Hematopoietic multipotent progenitor cell treated with erythropoietin and hydrocortisone succinate and interleukin-3 and kit ligand, for 15 days (in vitro differentiated cells): ENCODE results near the gene GYPB.
"Not testable (repeated sequence)": the region's sequence is repeated elsewhere in the genome, so short reads cannot be mapped to it uniquely, and the experiment has no call there.

ENCODE experiments used
- DNase-seq: peaks from one replicate; pipeline ENCODE4 v3.0.0-alpha.2; 2015; ENCODE audit warnings: low spot score

The GYPB gene

DNA sequence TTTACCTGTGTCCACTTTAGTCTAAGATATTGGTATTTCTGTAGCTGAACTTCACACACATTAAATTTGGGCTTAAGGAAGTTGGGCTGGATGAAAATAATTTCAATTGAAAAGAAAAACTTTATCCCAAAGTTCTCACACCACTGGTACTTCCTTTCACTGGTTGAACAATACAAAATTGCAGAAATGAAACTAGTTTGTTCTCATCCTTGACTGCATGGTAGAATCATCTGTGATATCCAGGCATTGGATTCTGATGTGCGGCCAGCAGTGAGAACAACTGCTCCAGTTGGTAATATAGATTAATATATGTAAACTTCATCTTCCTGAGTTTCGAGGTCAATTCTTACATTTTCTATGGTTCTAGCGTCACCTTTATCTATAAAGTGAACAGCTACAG, 10.6 kb downstream of the GYPB start:
- not testable (repeated sequence) for DNase-seq

DNA sequence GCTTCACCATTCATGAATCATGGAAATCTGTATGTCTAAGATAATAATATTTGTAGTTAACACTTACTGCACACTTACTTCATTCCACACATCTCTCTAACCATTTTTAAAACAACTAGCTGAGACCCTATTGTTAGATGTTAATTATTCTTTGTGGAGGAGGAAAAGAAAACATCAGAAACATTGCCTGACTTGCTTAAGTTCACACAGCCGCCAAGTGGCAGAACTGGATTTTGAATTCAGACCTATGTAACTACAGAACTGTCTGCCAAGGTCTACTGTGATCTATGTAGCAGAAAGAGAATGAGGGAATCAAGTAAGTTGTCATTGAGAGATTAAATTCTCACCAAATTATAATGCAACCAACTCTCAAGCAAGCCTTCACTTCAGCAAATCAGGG, 11.2 kb downstream of the GYPB start:
- peak; percentile 52 for DNase-seq

DNA sequence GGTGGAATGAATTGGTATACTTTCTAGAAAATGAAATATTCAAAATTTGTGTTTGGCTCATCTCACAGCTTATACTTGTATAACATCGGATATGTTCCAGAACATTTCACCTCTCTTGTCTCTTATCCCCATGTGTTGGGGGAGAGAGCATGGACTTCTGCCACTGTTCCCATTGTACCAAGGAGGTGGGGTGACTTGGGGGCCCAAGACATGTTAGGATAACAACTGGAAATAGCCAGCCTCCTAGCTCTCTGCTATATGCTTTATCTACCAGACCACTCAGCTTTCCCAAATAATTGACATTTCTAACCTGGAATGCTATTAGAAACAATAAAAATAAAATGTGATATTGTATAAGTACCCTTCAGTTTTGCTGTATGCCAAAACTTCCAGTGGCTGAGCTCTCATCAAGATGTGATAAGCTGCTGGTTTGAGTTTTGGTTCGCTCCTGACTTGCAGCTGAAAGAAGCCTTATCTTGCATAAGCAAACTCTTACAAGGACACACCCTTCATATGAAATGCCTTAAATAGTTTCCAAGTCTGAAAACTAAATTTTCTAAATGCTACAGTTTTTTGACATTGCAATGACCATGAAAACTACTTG, 12.9 kb downstream of the GYPB start:
- peak; percentile 87 for DNase-seq

DNA sequence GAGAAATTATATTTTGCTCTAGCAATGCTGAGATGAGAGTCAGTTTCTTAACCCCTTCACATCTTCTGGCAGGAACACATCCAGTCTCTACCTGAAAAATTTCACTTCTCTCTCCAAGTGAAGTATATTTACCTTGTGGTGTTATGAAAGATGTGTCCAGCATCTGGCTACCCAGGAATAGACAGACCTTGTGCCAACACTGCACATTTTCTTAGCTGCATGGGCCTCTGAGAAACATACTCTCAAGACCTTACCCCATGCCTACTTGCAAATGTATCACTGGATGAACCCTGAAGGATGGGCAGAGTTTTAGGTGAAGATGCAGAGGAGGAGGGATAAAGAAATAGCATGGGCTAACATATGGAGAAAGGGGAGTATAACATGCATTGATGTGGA, 13.6 kb downstream of the GYPB start:
- not testable (repeated sequence) for DNase-seq

DNA sequence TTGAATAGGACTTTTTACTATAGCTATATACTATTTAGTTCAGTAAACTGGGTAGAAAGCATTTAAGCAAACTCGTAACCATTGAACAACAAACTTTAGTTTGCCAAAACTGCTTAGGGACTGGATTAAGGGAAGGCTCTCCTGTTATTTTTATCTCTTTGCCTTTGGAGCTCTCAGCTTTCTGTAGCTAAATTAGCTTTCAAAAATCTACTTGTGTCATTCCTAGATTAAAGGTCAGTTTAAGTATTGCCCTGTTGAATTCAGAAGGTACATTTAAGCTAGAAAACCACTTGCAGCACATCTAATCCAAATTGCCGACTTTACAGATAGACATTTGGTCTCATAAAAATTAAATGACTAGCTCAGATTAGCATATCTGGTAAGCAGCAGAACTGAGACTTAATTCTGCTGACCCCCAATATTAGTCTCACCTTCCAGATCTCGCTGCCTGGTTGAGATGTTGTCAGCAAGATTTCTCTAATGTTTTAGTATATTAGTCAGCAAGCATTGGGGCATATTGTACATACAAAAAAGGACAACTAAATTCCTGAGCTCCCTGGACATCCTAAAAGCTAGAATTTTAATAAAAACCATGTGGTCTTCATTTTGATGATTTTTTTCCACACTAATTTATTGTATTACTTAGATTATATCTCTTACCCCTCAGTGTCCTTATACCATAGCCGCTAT, 14.2 kb downstream of the GYPB start:
- peak; percentile 54 for DNase-seq

DNA sequence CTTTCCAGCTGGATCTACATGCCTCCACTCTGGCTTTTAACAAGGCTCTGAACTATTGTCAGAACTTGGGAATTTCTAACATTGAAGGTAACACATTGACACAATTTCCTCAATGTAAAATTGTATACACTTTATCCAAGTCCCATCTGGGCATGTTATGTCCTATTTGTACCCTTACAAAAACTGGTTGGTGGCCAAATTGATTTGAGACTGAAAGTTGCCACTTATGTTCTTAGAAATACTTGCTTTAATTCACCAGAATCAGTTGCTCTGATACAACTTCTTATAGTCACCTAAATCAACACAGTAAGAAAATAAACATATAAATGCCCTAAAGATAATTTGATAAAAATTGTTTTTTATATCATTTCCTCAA, 15.3 kb downstream of the GYPB start:
- peak; percentile 54 for DNase-seq

DNA sequence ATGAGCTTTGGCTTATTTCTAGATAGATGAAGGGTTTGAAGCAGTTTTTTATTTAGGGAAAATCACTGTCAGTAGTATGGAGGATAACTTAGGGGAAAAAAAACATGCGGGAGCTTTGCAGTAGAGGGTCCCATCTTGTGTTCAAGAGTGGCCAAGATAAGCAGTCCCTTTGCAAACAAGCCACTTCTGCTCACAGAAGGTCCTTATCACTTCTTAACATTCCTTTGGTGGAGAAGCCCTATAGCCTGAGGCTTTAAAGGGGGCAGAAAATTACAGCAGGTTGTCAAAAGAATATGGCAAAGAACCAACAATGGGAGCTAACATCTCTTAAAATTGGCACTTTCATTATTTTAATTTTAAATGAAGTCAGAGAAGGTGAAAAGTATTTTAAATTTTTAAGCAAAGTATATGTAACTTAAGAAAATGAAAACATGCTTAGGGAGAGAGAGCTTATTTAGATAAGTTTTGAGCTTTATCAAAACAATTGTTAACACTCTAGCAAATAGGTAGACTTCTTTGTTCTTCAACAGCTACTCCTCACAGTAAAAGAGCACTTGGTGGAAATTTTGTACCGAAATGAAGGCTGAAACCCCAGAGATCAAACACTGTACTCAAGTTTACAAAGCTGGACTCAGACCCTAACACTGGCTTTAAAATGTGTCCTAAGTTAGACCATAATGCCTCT, 15.8 kb downstream of the GYPB start:
- DNase-seq, result peak; percentile 78

DNA sequence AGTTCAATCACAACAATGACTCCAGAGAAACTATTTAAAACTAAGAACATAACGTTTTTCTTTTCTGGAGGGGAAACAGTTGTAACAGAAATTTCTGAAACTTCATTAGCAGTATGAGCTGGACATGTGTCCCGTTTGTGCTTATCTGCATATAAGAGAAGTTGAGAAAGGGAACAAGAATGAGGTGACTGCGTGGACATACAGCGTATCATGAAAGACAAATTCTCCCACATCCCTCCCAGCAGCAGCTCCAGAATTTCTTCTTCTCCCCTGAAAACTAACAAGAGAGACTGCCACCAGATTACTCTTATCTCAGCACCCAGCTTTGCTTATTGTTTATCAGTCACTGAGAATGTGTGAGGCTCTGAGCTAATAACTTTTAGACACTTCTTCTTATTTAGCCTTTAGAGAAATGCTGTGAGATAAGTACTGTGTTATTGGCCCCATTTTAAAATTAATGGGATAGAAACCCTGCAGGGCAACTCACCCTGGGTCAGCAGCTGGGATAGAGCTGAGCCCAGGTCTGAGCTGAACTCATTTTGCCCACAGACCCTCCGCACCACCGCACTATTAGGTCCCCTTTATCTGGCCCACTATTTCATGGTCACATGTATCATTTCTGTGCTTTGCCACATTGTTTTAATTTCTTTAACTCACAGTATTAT, 18.7 kb downstream of the GYPB start:
- peak; percentile 50 for DNase-seq

DNA sequence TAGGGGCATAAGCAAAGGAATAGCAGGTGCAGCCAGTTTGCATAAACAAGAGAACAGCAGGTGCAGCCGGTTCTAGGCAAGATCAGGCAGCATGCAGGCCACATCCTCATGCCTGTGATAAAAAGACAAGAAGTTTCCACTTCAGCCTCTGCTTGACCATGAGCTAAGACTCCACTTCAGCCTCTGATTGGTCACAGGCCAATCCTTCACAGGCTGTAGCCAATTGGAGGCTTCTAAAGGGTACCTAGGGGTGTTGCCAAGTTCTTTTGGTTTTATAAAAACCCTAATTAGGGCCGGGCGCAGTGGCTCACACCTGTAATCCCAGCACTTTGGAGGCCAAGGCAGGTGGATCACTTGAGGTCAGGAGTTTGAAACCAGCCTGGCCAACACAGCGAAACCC, 23.0 kb downstream of the GYPB start:
- DNase-seq, result not testable (repeated sequence)

DNA sequence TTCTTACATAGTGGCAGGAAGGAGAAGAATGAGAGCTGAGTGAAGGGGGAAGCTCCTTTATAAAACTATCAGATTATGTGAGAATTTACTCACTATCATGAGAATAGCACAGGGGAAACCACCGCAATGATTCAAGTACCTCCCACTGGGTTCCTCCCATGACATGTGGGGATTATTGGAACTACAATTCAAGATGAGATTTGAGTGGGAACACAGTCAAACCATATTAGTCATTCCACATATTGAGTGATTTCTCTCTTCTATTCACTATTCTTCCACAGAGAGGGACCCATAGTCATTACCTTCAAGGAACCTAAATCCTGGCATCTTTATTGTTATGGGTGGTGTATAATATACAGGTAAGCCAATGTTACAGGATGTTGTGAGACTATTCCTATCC, 27.4 kb downstream of the GYPB start:
- not testable (repeated sequence) for DNase-seq

DNA sequence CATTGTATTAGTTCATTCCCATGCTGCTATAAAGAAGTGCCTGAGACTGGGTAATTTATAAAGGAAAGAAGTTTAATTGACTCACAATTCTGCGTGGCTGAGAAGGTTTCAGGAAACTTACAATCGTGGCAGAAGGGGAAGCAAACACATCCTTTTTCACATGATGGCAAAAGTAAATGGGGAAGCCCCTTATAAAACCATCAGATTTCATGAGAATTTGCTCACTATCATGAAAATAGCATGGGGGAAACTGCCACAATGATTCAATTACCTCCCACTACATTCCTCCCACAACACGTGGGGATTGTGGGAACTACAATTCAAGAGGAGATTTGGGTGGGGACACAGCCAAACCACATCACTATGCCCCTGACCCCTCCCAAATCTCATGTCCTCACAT, 28.5 kb downstream of the GYPB start:
- DNase-seq, result not testable (repeated sequence)

DNA sequence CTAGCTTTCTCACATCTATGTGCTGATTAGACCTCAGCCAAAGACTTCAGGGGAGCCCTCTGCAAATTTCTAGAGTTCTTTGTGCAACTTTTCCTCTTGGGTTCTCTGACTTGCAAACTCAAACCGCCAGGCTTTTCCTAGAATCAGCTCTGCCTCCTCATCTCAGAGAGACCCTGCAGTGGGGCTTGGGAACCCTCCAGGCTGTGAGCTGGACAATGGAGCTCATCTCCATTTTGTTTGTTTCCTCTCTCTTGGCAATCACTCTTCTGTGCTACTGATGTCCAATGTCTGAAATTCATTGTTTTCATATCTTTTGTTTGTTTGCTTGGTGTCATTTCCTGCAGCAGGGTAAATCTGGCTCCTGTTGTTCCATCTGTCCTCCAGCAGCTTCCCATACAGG, 33.0 kb downstream of the GYPB start:
- no peak for DNase-seq

DNA sequence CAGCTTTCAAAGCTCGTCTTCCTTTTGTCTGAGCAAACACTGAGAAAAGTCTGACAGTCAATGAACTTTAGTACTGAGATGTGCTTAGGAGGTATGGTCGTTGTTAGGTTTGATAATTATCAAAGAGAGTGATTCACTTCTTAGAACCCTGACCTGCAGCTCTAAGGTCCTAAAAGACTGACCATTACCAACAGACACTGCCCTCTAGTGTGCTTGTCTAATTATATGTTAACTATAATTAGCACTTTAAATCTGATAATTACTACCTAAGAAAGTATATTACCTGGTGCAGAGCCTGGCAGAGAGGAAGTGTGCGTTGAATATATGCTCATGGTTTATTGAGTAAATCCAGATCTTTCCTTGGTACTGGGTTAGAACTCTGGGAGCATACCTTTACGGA, 38.4 kb downstream of the GYPB start:
- DNase-seq, result peak; percentile 53

DNA sequence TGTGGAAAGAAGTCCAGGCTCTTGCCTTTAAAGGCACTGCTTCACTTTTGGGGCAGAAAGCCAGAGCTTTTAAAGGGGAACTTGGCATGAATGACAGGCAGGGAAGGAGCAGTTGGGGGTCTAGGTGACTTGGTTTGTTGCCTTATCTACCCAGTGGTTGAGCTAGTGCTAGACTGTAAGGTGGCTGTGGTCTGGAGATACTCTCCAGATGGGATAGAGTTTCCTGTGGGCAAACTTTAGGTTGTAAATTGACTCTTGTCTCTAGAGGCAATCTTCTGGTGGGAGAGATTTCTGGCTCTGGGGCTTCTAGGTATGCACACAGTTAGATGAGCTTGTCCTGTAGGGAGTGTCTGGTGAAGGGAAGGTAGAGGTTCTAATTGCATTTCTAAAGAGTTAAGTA, 43.7 kb downstream of the GYPB start:
- not testable (repeated sequence) for DNase-seq

DNA sequence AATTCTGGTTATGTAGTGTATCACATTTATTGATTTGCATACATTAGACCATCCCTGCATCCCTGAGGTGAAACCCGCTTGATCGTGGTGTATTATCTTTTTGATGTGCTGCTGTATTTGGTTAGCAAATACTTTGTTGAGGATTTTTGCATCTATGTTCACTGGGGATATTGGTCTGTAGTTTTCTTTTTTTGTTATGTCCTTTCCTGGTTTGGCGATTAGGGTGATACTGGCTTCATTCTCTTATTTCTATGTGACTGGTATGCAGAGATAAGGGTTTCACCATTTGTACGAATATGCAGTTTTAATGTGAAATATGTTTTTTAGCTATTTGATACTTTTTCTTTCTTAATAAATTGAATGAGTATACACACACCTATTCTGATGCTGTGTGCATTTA, 45.2 kb downstream of the GYPB start:
- not testable (repeated sequence) for DNase-seq

DNA sequence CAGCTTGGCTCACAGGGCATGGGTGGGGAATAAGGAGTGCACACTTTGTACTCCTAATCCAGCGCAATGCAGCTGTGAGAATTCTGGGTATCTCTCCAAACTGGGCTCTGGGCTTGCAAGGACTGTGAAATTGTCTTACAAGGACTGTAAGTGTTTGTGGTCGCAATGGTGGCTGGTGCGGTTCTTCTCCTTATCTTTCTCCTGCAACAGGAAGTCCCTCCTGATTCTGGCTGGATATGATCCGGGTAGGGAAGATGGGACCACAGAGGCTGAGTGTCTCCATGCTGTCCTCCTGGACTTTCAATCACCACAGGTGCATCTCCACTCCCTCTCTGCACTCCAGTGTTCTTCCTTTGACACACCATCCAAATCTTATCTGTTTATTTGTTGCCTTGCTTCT, 58.1 kb downstream of the GYPB start:
- DNase-seq, result no peak

DNA sequence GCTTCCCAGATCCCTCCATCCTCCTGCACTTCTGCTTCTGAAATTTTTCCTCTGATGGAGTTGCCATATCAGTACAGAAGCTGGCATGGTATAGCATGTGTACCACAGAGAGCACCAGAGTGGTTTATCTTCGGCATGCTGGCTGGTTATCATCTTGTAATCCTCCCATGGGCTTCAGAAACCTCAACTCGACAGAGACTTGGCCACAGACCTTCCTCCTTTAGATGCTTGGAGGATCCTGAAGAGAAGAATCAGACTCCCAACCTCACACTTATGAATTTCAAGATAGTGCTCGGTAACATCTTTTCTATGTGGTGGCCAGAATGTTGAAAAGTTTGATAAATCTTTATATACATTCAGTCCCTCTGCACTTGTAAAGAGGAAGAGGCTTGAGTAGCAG, 63.9 kb downstream of the GYPB start:
- not testable (repeated sequence) for DNase-seq

DNA sequence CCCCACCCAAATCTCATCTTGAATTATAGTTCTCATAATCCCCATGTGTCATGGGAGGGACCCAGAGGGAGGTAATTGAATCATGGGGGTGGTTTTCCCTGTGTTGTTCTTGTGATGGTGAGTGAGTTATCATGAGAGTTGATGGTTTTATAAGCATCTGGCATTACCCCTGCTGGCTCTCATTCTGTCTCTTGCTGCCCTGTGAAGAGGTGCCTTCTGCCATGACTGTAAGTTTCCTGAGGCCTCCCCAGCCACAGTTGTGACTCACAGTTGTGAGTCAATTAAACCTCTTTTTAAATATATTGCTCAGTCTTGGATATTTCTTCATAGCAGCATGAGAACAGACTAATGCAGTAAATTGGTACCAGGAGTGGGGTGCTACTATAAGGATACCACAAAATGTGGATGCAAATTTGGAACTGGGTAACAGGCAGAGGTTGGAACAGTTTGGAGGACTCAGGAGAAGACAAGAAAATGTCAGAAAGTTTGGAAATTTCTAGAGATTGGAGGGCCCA, 67.7 kb downstream of the GYPB start:
- DNase-seq, result not testable (repeated sequence)

DNA sequence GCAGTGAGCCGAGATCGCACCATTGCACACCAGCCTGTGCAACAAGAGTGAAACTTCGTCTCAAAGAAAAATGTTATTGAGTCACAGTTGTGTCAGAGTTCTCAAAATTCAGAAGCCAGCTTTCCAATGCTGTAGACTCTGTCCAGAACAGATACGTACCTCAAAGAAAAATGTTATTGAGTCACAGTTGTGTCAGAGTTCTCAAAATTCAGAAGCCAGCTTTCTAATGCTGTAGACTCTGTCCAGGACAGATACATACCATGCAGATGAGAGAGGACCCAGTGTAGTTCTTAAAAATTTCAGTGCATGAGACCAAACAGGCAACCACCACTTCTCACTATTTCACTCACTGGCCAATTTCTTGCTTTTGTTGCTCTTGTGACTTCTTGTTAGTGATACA, 68.2 kb downstream of the GYPB start:
- DNase-seq, result not testable (repeated sequence)

DNA sequence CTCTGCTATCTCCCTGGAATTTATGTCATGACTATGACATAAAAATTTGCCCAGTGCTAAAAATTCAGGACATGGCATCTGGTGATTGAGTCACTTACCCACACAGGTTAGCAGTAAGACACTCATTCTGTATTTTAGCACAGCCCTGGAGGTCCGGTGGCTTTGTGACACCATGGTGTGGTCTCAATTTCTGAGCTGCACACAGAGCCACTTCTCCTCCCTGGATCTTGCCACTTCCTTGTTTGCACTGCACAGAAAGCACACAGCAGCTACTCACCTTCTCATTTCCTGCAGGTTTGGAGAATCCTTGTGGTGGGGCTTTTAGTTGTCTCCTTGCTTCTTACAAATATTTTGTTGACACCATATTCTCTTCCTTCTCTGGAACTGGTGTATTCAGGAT, 69.0 kb downstream of the GYPB start:
- DNase-seq, result not testable (repeated sequence)

DNA sequence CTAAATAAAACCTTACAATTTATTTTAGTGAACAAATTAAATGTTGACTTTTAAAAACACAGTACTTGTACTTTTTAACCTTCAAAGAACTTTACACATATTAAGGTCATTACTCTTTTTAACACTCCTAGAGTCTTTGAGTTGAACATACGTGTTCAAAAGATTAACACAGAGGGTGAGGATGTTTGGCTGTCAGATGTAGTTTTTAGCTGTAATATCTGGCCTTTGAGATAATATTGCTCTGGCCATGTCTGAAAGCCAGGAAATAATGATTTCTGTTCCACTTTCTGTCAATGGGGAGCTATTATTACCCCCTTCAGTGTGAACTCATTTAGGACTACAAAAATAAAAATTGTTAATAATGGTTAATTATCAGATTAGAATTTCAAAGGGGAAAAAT, 71.7 kb downstream of the GYPB start:
- DNase-seq, result peak; percentile 47
